Heart right ventricle (tissue), 16 donors: ENCODE measurements around the gene SARDH. TPM values are rescaled to one million over a fixed set of nuclear protein-coding genes. Genes with fewer than 3 reads are reported as not detected.

ENCODE experiments used
- ATAC-seq, 8 donors: fragments of 200-7000 bp; cut with Tn5 transposase; one replicate each; pipeline ENCODE4 v1.9.1; 2020; ENCODE audit warnings: mild to moderate bottlenecking in 8 of 8, moderate library complexity in 8 of 8, moderate number of reproducible peaks in 1 of 8
- DNase-seq, 2 donors: peaks; one replicate each; pipeline ENCODE4 v3.0.0-alpha.2; 2020
- H3K27ac ChIP-seq, 10 donors: fragments of 200-600 bp; sonication (generic) in 2 of 10; one replicate each; pipeline versions ENCODE4 v1.5.0 to v1.8.0; 2020 to 2022; ENCODE audit warnings: mild to moderate bottlenecking in 3 of 10
- H3K27me3 ChIP-seq, 7 donors: fragments of 200-600 bp; one replicate each; pipeline ENCODE4 v1.8.0; 2021 to 2022; ENCODE audit warnings: mild to moderate bottlenecking in 2 of 7
- H3K36me3 ChIP-seq, 9 donors: fragments of 200-600 bp; sonication (generic) in 1 of 9; one replicate each; pipeline versions ENCODE4 v1.5.0 to v1.8.0; 2020 to 2022; ENCODE audit warnings: mild to moderate bottlenecking in 2 of 9
- H3K4me1 ChIP-seq, 9 donors: fragments of 200-600 bp; sonication (generic) in 1 of 9; one replicate each; pipeline versions ENCODE4 v1.5.0 to v1.8.0; 2020 to 2022; ENCODE audit warnings: mild to moderate bottlenecking in 4 of 9
- H3K4me3 ChIP-seq, 10 donors: fragments of 200-600 bp; sonication (generic) in 2 of 10; one replicate each; pipeline versions ENCODE4 v1.5.0 to v1.8.0; 2020 to 2022; ENCODE audit warnings: mild to moderate bottlenecking in 7 of 10, moderate library complexity in 2 of 10
- H3K9me3 ChIP-seq, 11 donors: fragments of 200-600 bp in 10 of 11; sonication (generic) in 2 of 11; one replicate each; pipeline versions ENCODE4 v1.5.0 to v1.8.0; 2013 to 2022; ENCODE audit warnings: mild to moderate bottlenecking in 2 of 11, control low read depth in 1 of 11, moderate library complexity in 1 of 11
- WGBS, 2 donors: extraction: QIAGEN DNeasy Blood & Tissue Kit; methylation state at CpG; one replicate each; pipeline ENCODE4 v1.1.7; 2013; ENCODE audit warnings: inconsistent platforms in 1 of 2; 5-methylcytosine and 5-hydroxymethylcytosine counted together
- intact Hi-C, 10 donors: fragments of 100-400 bp; cut with DNase I; formaldehyde crosslinking; loops; one replicate each; pipeline versions ENCODE4 v1.11.1 to v1.14.2; 2022
- polyA plus RNA-seq, 2 donors: library from polyadenylated mRNA; stranded (reverse); fragments of 200-250 nt; gene quantifications; one replicate each; pipeline ENCODE4 v1.2.3, GENCODE V29; 2013
- total RNA-seq, 10 donors: library from RNA; stranded (reverse); fragmentation: NEBNext Ultra II Directional in 3 of 10; extraction: Animal tissue kit (Norgen Biotek cat#: 25700) in 3 of 10; gene quantifications; one replicate each; pipeline versions ENCODE4 v1.2.1 to v1.2.4, GENCODE V29; 2021 to 2023
- TF ChIP-seq, protein P1 (sequence below), 9 donors: fragments of 200-600 bp; sonication (generic) in 2 of 9; IDR thresholded peaks; one replicate each; pipeline versions ENCODE4 v1.5.0 to v1.8.0; 2021 to 2022; ENCODE audit warnings: antibody characterized with exemption in 9 of 9, mild to moderate bottlenecking in 5 of 9, moderate library complexity in 1 of 9
- donor health status: Arrhythmogenic right ventricular cardiomyopathy.
- donor health status: ischemic (EF 13 %, LVEDD 7.1; RV severe dilation, severe dysfunction).
- donor health status: healthy with polysubstance abuse.
- donor health status: DM: no; HTN: yes; CAD: no.
- donor health status: DM: no; HTN: no; CAD: no.
- donor health status: ischemic (EF 25% LVEDD 6.9; RV normal size, moderate dysfunction).
- donor health status: ischemic (EF 25% LVEDD 5.7; RV mildly dilated, moderate dysfunction).
- donor health status: healthy.
- donor health status: DM: yes; HTN: yes; CAD: no.
- donor health status: Ischemic cardiomyopathy.
- donor health status: ischemic (EF 35%, LVEDD 5.7; RV mildly dilated, moderate dysfunction).
- donor health status: nonischemic (EF 11% LVEDD 7.7; RV severe dilation, severe dysfunction).
- donor health status: DM: yes; HTN: yes; CAD: no.
- donor health status: PGD.
- donor health status: ischemic (EF 29% LVEDD 5.4; RV normal size, mild dysfunction).
- donor health status: nonischemic (EF 23%, LVEDD 6.1; RV moderate dilation, normal function).

Gene SARDH
- total and polyA plus RNA-seq, 12 donors = 0.28 to 1.8 (median 0.53) TPM

DNA sequence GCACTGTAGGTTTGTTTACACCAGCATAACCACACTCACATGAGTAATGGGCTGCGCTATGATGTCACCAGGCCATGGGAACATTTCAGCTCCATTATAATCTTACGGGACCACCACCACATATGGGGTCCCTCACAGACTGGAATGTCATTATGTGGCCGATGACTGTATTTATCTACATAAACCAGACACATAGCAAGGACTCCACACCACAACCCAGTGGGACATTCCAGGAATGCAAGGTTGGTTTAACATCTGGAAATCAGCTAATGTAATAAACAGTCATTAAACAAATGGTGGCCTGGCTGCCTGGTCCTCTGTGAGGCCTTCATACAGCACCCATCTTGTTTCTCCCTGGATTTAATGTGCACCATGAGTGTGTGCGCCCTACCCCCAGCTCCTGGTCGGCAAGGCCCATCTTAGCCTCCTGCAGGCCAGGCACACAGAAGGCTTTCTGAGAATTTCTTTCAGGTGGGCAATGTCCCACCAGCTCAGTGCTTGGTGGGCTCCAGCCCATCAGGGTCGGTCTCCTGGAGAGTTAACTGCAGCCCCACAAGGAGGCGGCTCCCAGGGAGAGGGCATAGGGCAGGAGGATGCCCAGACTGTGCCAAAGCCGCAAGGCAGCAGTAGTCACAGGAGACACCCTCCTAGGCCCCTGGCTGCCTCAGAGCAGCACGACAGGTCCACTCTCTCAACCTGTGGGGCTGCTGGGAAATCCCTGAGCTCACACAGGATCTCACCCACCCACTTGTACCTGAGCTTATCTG lies 35.9 kb upstream of the SARDH start:
- Histone ChIP-seq H3K4me3 (no peak overlapping the region), H3K27me3 (no peaks in the 10 kb centered on the region), H3K4me1 (peaks cover 0 to 18% (median 3%) of the 10 kb centered on the region in 9 donors), H3K9me3 (peaks cover 0 to 14% (median 0%) of the 10 kb centered on the region in 11 donors), H3K36me3 (peaks cover 0 to 70% (median 13%) of the 10 kb centered on the region in 9 donors), H3K27ac (no peak overlapping the region)
- ATAC-seq (no peak), DNase-seq (no peak)
- 97% methylated on average over 9 of the region's 9 CpGs for WGBS, 2 donors
- intact Hi-C loops = no loop called here
- TF ChIP-seq, protein P1, sequence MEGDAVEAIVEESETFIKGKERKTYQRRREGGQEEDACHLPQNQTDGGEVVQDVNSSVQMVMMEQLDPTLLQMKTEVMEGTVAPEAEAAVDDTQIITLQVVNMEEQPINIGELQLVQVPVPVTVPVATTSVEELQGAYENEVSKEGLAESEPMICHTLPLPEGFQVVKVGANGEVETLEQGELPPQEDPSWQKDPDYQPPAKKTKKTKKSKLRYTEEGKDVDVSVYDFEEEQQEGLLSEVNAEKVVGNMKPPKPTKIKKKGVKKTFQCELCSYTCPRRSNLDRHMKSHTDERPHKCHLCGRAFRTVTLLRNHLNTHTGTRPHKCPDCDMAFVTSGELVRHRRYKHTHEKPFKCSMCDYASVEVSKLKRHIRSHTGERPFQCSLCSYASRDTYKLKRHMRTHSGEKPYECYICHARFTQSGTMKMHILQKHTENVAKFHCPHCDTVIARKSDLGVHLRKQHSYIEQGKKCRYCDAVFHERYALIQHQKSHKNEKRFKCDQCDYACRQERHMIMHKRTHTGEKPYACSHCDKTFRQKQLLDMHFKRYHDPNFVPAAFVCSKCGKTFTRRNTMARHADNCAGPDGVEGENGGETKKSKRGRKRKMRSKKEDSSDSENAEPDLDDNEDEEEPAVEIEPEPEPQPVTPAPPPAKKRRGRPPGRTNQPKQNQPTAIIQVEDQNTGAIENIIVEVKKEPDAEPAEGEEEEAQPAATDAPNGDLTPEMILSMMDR (IDR thresholded peaks at IDR 0.05) = no peak

DNA sequence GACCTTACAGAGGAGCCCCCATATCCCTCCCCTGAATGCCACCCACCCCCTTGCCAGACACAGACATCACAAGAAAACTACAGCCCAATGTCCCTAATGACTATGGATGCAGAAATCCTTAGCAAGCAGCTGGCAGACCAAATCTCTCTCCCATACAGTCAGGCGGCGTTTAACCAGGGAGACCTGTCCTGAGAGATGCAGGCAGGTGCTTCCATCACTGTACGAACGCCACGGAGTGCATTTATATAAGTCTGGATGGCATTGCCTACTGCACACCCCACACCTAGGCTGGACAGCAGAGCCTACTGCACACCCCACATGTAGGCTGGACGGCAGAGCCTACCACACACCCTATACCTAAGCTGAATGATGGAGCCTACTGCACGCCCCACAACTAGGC lies 34.4 kb upstream of the SARDH start:
- no peak overlapping the region for H3K4me3 ChIP-seq
- no peak for DNase-seq
- peaks cover 0 to 14% (median 3%) of the 10 kb centered on the region in 9 donors for H3K4me1 ChIP-seq
- H3K9me3 ChIP-seq = peaks cover 0 to 20% (median 3%) of the 10 kb centered on the region in 11 donors
- TF ChIP-seq, protein P1 (IDR thresholded peaks at IDR 0.05) = no peak
- ATAC-seq = no peak
- WGBS, 2 donors = 96% methylated on average over 7 of the region's 7 CpGs
- no peak overlapping the region for H3K27ac ChIP-seq
- intact Hi-C loops = no loop called here
- H3K36me3 ChIP-seq = peaks cover 0 to 79% (median 16%) of the 10 kb centered on the region in 9 donors
- H3K27me3 ChIP-seq = no peaks in the 10 kb centered on the region

DNA sequence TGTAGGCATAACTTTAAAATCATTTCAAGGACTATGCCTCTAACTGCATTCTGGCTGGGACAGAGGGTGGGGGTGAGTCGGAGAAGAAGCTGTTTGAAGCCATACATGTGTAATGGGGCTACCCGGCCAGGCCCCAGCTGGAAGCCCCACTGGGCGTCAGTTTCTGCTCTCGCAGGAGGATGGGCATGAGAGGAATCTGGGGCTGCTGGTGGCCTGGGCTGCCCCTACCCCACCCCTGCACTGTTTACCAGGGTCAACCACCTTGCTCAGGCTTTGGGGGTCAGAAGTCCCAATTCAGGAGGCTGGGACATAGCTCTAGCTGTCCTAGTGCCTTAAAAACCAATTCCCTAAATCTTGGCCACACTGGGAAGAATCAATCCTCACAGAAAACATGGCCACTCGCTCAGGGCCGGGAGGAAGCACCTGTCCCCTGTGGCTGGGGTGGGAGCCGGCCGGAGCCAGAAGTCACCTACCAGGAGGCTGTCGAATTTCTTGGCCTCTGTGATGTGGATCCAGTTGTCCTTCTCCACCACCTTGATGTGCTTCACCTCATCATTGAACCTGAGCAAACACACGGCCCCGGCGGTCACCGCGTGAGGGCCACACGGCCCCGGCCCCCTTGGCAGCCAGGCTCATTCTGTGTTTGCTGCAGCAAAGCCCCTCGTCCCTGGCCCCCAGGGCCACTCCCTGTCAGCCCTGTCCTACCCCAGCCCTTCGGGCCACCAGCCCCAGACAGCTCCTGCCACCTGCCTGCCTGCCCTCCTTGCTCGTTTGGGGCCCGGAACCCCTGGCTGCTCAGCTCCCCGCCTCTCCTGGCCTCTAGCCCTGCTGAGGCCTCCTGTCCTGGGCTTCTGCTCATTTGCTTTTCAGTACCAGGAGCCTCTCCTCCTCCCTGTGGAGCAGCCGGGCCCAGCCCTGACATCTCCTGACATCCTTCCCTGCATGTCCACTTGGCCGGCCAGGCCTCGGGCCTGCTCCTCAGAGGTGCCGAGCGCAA lies 33.6 kb upstream of the SARDH start:
- Histone ChIP-seq H3K4me3 (no peak overlapping the region), H3K9me3 (peaks cover 0 to 28% (median 10%) of the 10 kb centered on the region in 11 donors), H3K4me1 (peaks cover 0 to 6% (median 0%) of the 10 kb centered on the region in 9 donors), H3K27me3 (no peaks in the 10 kb centered on the region), H3K36me3 (peaks cover 0 to 79% (median 19%) of the 10 kb centered on the region in 9 donors), H3K27ac (no peak overlapping the region)
- ATAC-seq = no peak
- intact Hi-C loops = no loop called here
- TF ChIP-seq, protein P1 (IDR thresholded peaks at IDR 0.05) = no peak
- 93 to 94% methylated on average over 26 of the region's 26 CpGs for WGBS, 2 donors
- DNase-seq = peak in 1 of 2 donors; percentile 2
